ENCODE data around the gene SECTM1. TPM values are rescaled to one million over a fixed set of nuclear protein-coding genes. Genes with fewer than 3 reads are reported as not detected.

SECTM1 gene
- total RNA-seq, 4 donors from 2014 or later: 10.7 to 258 (median 94.5) TPM

DNA sequence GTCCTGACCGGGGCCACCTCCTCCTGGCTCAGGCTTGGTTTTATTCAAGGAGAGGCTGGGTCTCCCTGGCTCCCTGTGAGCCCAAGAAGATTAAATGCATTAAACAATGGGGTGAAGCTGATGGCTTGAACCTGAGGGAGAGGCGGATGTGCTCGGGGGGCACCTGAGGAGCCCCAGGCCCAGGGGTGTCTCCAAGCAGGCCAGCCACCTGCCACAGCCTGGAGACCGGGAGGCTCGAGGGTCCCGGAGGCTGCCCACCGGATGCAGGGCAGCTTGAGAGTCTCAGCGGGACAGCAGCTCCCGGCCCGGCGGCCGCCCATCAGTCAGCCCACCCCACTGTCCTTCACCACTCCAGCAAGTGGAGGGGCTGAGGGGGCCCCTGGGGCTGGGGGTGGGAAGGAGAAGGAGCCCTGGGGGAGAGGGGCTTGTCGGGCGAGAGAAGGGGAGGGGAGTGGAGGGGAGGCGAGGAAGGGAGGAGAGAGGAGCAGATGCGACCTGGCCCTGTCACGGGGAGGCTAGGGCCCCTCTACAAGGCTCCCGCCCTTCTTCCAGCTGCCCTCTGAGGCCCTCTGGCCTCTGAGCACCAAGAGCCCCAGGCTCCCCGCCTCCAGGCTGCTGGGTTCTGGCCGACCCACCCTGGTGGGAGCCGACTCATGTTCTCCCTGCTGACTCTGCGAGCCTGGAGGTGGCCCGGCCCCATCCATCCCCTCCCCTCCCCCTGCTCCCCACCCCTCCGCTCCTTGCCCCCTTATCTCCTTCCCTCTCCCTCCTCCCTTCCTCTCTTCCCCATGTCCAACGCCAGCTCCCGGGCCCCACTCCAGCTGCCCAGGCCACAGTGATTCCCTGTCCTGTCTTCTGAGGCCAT lies 29.4 kb downstream of the SECTM1 start:
- Histone ChIP-seq H3K27ac (peak overlapping the region in 2 of 4 donors; percentile 73 to 75), H3K36me3 (no peaks in the 10 kb centered on the region), H3K4me1 (peaks cover 0 to 32% (median 24%) of the 10 kb centered on the region in 4 donors), H3K9me3 (no peaks in the 10 kb centered on the region), H3K27me3 (no peaks in the 10 kb centered on the region), H3K4me3 (no peak overlapping the region)
- no peak for DNase-seq
- no peak for TF ChIP-seq POLR2A (IDR thresholded peaks at IDR 0.05)
- TF ChIP-seq, protein P1, sequence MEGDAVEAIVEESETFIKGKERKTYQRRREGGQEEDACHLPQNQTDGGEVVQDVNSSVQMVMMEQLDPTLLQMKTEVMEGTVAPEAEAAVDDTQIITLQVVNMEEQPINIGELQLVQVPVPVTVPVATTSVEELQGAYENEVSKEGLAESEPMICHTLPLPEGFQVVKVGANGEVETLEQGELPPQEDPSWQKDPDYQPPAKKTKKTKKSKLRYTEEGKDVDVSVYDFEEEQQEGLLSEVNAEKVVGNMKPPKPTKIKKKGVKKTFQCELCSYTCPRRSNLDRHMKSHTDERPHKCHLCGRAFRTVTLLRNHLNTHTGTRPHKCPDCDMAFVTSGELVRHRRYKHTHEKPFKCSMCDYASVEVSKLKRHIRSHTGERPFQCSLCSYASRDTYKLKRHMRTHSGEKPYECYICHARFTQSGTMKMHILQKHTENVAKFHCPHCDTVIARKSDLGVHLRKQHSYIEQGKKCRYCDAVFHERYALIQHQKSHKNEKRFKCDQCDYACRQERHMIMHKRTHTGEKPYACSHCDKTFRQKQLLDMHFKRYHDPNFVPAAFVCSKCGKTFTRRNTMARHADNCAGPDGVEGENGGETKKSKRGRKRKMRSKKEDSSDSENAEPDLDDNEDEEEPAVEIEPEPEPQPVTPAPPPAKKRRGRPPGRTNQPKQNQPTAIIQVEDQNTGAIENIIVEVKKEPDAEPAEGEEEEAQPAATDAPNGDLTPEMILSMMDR (IDR thresholded peaks at IDR 0.05): no peak

DNA sequence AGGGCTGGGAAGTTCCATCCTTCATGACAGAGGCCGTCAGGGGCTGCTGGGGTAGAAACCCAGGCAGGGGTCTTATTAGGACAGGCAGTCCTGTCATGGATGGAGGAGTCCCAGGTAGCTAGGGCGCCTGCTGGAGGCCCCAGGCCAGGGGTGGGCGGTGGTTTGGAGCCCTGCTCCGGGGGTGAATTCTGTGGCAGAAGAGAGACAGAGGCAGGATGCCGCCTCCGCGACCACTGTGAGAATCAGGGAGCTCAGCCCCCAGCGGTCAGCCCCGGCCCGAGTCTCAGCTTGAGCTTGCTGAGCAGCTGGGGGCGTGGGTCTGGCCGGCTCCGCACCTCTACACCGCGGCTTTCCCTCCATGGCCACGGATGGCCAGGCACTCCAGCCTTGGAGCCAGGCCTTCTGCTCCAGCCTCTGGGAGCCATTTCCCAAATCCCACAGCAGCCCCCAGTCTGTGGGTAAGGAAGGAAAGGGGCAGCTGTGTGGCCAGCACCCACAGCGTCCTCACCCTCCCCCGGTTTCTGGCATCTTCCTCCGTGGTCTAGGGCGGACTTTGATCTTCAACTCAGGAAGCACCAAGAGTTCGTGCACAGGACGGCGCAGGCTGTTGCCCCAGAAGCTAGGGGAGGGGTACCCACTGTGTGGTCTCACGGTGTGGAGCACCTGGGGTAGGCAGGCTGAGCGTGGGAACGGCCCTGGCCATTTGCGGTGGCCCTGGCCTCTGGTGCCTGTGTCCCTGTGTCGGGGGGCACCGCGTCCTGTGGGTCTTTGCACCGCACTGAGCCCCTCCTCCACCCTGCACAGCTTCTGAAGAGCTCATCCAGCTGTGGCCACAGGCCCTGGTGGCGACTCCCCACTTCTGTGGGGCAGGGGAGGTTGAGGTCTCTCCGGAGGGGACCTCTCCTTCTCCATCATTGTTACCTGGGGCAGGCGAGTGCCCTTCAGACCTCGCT lies 30.3 kb downstream of the SECTM1 start:
- TF ChIP-seq, protein P1 (IDR thresholded peaks at IDR 0.05): no peak
- no peak for TF ChIP-seq POLR2A (IDR thresholded peaks at IDR 0.05)
- Histone ChIP-seq H3K36me3 (no peaks in the 10 kb centered on the region), H3K27ac (peak overlapping the region in 3 of 4 donors; percentile 46 to 75 (median 73)), H3K27me3 (no peaks in the 10 kb centered on the region), H3K4me3 (peak overlapping the region in 2 of 4 donors; percentile 11 to 13), H3K9me3 (no peaks in the 10 kb centered on the region), H3K4me1 (peaks cover 2 to 41% (median 29%) of the 10 kb centered on the region in 4 donors)
- peak in 1 of 3 donors; percentile 45 for DNase-seq

DNA sequence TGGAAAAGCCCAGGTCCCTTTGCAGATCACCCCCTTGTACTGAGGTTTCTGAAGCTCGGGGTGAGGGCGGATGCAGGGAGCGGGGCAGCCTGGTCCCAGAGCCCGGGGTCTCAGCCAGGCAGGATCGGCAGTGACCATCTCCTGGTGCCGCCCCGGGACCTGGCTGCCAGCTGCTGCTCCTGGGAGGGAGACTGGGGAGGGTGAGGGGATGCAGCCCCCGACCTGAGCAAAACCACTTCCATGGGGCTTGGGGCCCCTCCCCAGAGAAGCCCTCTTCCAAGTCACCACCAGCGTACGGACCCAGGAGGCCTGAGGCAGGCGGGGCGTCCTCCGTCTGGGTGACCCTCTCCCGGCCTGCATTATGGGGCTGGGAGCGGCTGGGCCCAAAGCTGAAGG lies 31.0 kb downstream of the SECTM1 start:
- H3K9me3 ChIP-seq: no peaks in the 10 kb centered on the region
- H3K4me1 ChIP-seq: peaks cover 3 to 43% (median 32%) of the 10 kb centered on the region in 4 donors
- TF ChIP-seq POLR2A (IDR thresholded peaks at IDR 0.05): no peak
- TF ChIP-seq, protein P1 (IDR thresholded peaks at IDR 0.05): no peak
- H3K27me3 ChIP-seq: no peaks in the 10 kb centered on the region
- H3K4me3 ChIP-seq: peak overlapping the region in 2 of 4 donors; percentile 13 to 16
- no peak for DNase-seq
- peak overlapping the region in 3 of 4 donors; percentile 46 to 75 (median 73) for H3K27ac ChIP-seq
- H3K36me3 ChIP-seq: no peaks in the 10 kb centered on the region

DNA sequence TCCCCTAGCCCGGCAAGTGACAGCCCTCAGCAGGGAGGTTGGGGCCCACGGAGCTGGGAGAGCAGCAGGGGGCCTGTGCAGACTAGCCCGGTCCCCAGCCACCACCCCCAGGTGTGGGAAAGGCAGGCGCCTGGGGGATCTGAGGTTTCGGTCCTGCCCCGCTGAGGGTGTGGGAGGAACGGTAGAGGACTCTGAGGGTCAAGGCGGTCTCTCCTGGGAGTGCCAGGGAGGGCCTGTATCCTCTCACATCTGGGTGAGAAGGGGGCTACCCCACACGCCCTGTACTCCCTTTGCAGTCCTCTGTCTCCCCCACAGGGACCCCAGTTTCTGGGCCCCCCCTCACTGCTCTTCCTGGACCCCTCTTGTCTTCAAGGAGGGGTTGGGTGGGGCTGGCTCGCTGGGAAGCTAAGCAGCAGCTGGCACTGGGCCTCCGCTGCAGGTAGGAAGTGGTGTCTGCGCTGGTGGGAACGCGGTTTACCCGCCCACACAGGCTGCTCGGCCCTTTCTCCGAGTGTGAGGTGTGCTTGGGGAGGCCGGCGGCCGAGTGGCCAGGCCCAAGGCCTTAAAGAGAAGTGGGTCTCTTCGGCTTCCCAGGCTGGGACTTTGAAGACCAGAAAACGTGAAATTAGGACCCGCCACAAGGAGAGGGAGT lies 31.5 kb downstream of the SECTM1 start:
- no peaks in the 10 kb centered on the region for H3K36me3 ChIP-seq
- H3K27me3 ChIP-seq: no peaks in the 10 kb centered on the region
- no peak for TF ChIP-seq POLR2A (IDR thresholded peaks at IDR 0.05)
- TF ChIP-seq, protein P1 (IDR thresholded peaks at IDR 0.05): no peak
- H3K9me3 ChIP-seq: no peaks in the 10 kb centered on the region
- H3K27ac ChIP-seq: peak overlapping the region in 3 of 4 donors; percentile 46 to 75 (median 73)
- H3K4me1 ChIP-seq: peaks cover 3 to 43% (median 35%) of the 10 kb centered on the region in 4 donors
- DNase-seq: peak in 2 of 3 donors; percentile 76 to 81
- peak overlapping the region in 1 of 4 donors; percentile 16 for H3K4me3 ChIP-seq

All from Peyer's patch (tissue), 4 donors.